Esophagus muscularis mucosa (tissue), 4 donors: ENCODE data around the gene OR51V1.

Experiments used
- CTCF ChIP-seq, 3 experiments: fragments of 200-600 bp in 2 of 3; fragments of 450-650 bp in 1 of 3; sonication (generic) in 2 of 3; IDR thresholded peaks; one replicate each; pipeline ENCODE4 v1.5.1; 2017 to 2019; ENCODE audit warnings: antibody characterized with exemption in 3 of 3, mild to moderate bottlenecking in 2 of 3, moderate library complexity in 1 of 3
- EP300 ChIP-seq: sonication (generic); formaldehyde crosslinking; IDR thresholded peaks from one replicate; pipeline ENCODE4 v1.6.1; 2017; ENCODE audit warnings: antibody characterized with exemption
- POLR2A ChIP-seq: fragments of 450-650 bp; IDR thresholded peaks from one replicate; pipeline ENCODE4 v1.6.1; 2017; ENCODE audit warnings: antibody characterized with exemption, moderate library complexity, mild to moderate bottlenecking, low read depth
- POLR2AphosphoS5 ChIP-seq, 2 donors: sonication (generic); formaldehyde crosslinking; IDR thresholded peaks; one replicate each; pipeline ENCODE4 v1.6.1; 2017; ENCODE audit warnings: antibody characterized with exemption in 2 of 2

GRCh38 chr11:5232176-5232575 is 31.7 kb upstream of the OR51V1 start:
- TF ChIP-seq POLR2A = no peak
- TF ChIP-seq CTCF (IDR thresholded peaks at IDR 0.05) = no peak
- TF ChIP-seq EP300 = no peak
- no peak for TF ChIP-seq POLR2AphosphoS5 (IDR thresholded peaks at IDR 0.05)
